Nephron (organoid): ENCODE results near the gene IKZF1.

Experiments
- H3K27ac Mint-ChIP-seq, 3 experiments: 2 replicates each; pipeline ENCODE4 v1.8.0; 2020; ENCODE audit warnings: mixed read lengths in 3 of 3, mild to moderate bottlenecking in 2 of 3, moderate library complexity in 1 of 3
- H3K27me3 Mint-ChIP-seq: 2 replicates; pipeline ENCODE4 v1.8.0; 2021; ENCODE audit warnings: low read depth, mild to moderate bottlenecking, moderate library complexity, mixed read lengths
- H3K36me3 Mint-ChIP-seq: 2 replicates; pipeline ENCODE4 v1.8.0; 2020; ENCODE audit warnings: low read depth, mixed read lengths
- H3K4me1 Mint-ChIP-seq: 2 replicates; pipeline ENCODE4 v1.8.0; 2020; ENCODE audit warnings: mixed read lengths
- H3K4me3 Mint-ChIP-seq, 3 experiments: 2 replicates each; pipeline ENCODE4 v1.8.0; 2020; ENCODE audit warnings: mild to moderate bottlenecking in 3 of 3, mixed read lengths in 3 of 3, moderate library complexity in 2 of 3
- H3K9me3 Mint-ChIP-seq: 2 replicates; pipeline ENCODE4 v1.8.0; 2020; ENCODE audit warnings: mixed read lengths
- CTCF ChIP-seq, 3 experiments: fragments of 200-600 bp; sonication (generic); IDR thresholded peaks; one replicate each; pipeline ENCODE4 v1.5.0; 2021; ENCODE audit warnings: antibody characterized with exemption in 3 of 3; ENCODE audit not compliant: unreplicated experiment in 3 of 3

The IKZF1 gene

GRCh38 chr7:50295133-50295532 lies 9.4 kb upstream of the IKZF1 start:
- Mint-ChIP-seq H3K4me3 (no peak overlapping the region), H3K27ac (no peak overlapping the region), H3K27me3 (peaks cover 28% of the 10 kb centered on the region), H3K4me1 (no peaks in the 10 kb centered on the region), H3K36me3 (no peaks in the 10 kb centered on the region), H3K9me3 (no peaks in the 10 kb centered on the region)
- TF ChIP-seq CTCF (IDR thresholded peaks at IDR 0.05; ENCODE audit: unreplicated experiment in 3 of 3) = no peak

GRCh38 chr7:50296799-50297198 lies 7.7 kb upstream of the IKZF1 start:
- Mint-ChIP-seq H3K4me3 (no peak overlapping the region), H3K9me3 (no peaks in the 10 kb centered on the region), H3K27ac (no peak overlapping the region), H3K4me1 (no peaks in the 10 kb centered on the region), H3K27me3 (peaks cover 44% of the 10 kb centered on the region), H3K36me3 (no peaks in the 10 kb centered on the region)
- no peak for TF ChIP-seq CTCF (IDR thresholded peaks at IDR 0.05; ENCODE audit: unreplicated experiment in 3 of 3)

GRCh38 chr7:50298811-50299562 lies 5.5 kb upstream of the IKZF1 start:
- H3K9me3 Mint-ChIP-seq = peaks cover 3% of the 10 kb centered on the region
- H3K4me3 Mint-ChIP-seq = no peak overlapping the region
- no peaks in the 10 kb centered on the region for H3K36me3 Mint-ChIP-seq
- H3K4me1 Mint-ChIP-seq = no peaks in the 10 kb centered on the region
- H3K27me3 Mint-ChIP-seq = peaks cover 62% of the 10 kb centered on the region
- no peak overlapping the region for H3K27ac Mint-ChIP-seq
- TF ChIP-seq CTCF (IDR thresholded peaks at IDR 0.05; ENCODE audit: unreplicated experiment in 3 of 3) = no peak

- TF ChIP-seq CTCF (IDR thresholded peaks at IDR 0.05; ENCODE audit: unreplicated experiment in 3 of 3) = no peak
- no peaks in the 10 kb centered on the region for H3K4me1 Mint-ChIP-seq
- H3K36me3 Mint-ChIP-seq = no peaks in the 10 kb centered on the region
- peaks cover 3% of the 10 kb centered on the region for H3K9me3 Mint-ChIP-seq
- peaks cover 73% of the 10 kb centered on the region for H3K27me3 Mint-ChIP-seq
- H3K27ac Mint-ChIP-seq = no peak overlapping the region
- H3K4me3 Mint-ChIP-seq = peak overlapping the region in 1 of 3 experiments; percentile 4
Measured at GRCh38 chr7:50300336-50300735, 4.2 kb upstream of the IKZF1 start.

- Mint-ChIP-seq H3K4me1 (no peaks in the 10 kb centered on the region), H3K27ac (no peak overlapping the region), H3K27me3 (peaks cover 85% of the 10 kb centered on the region), H3K9me3 (peaks cover 3% of the 10 kb centered on the region), H3K36me3 (no peaks in the 10 kb centered on the region), H3K4me3 (peak overlapping the region; percentile 78 to 84 (median 79))
- no peak for TF ChIP-seq CTCF (IDR thresholded peaks at IDR 0.05; ENCODE audit: unreplicated experiment in 3 of 3)
Measured at GRCh38 chr7:50302486-50303334, 1.8 kb upstream of the IKZF1 start.
